DND-41 (cell line): Measurements from ENCODE around the gene SLC6A9.

Experiments used
- ATAC-seq: fragments of 200-7000 bp; cut with Tn5 transposase; 3 replicates; pipeline ENCODE4 v1.9.1; 2021; ENCODE audit warnings: low read depth; ENCODE audit not compliant: insufficient read depth
- DNase-seq: peaks from one replicate; pipeline ENCODE4 v3.0.0-alpha.2; 2020
- H2AFZ ChIP-seq: 2 replicates; pipeline ENCODE4 v1.6.0; 2012; ENCODE audit warnings: low read depth, low read length
- H3K27ac ChIP-seq: 2 replicates; pipeline ENCODE4 v1.5.1; 2012; ENCODE audit warnings: low read length, inconsistent platforms
- H3K27me3 ChIP-seq: fragments of 200-600 bp; sonication (generic); 2 replicates; pipeline ENCODE4 v1.6.0; 2012; ENCODE audit warnings: low read length, mild to moderate bottlenecking, inconsistent platforms; ENCODE audit not compliant: insufficient read depth, poor library complexity
- H3K36me3 ChIP-seq: 2 replicates; pipeline ENCODE4 v1.5.1; 2012; ENCODE audit warnings: low read length, inconsistent platforms; ENCODE audit not compliant: insufficient read depth
- H3K4me1 ChIP-seq: 2 replicates; pipeline ENCODE4 v1.5.1; 2012; ENCODE audit warnings: mild to moderate bottlenecking, low read length; ENCODE audit not compliant: insufficient read depth
- H3K4me2 ChIP-seq: 2 replicates; pipeline ENCODE4 v1.6.0; 2012; ENCODE audit warnings: mild to moderate bottlenecking, moderate library complexity, low read length, inconsistent platforms; ENCODE audit not compliant: insufficient read depth
- H3K4me3 ChIP-seq, 2 experiments: fragments of 200-600 bp in 1 of 2; shearing (Covaris generic) in 1 of 2; 2 replicates each; pipeline ENCODE4 v1.5.1; 2012 to 2016; ENCODE audit warnings: inconsistent platforms in 2 of 2, low read length in 2 of 2, mild to moderate bottlenecking in 2 of 2, low read depth in 1 of 2, moderate library complexity in 1 of 2
- H3K79me2 ChIP-seq: 2 replicates; pipeline ENCODE4 v1.6.0; 2012; ENCODE audit warnings: low read length, inconsistent platforms; ENCODE audit not compliant: insufficient read depth
- H3K9ac ChIP-seq: 2 replicates; pipeline ENCODE4 v1.6.0; 2012; ENCODE audit warnings: low read depth, mild to moderate bottlenecking, inconsistent platforms, low read length, moderate library complexity
- H3K9me3 ChIP-seq: 2 replicates; pipeline ENCODE4 v1.5.1; 2012; ENCODE audit warnings: low read length, moderate library complexity, mild to moderate bottlenecking, inconsistent platforms; ENCODE audit not compliant: insufficient read depth, severe bottlenecking
- H4K20me1 ChIP-seq: 2 replicates; pipeline ENCODE4 v1.6.0; 2012; ENCODE audit warnings: low read length; ENCODE audit not compliant: insufficient read depth
- EZH2 ChIP-seq: IDR thresholded peaks from 3 replicates; pipeline ENCODE4 v1.6.1; 2012; ENCODE audit warnings: borderline replicate concordance, low read depth, mild to moderate bottlenecking, moderate library complexity, low read length, inconsistent platforms; ENCODE audit not compliant: severe bottlenecking
- TF ChIP-seq, protein P1 (sequence below): IDR thresholded peaks from 2 replicates; pipeline ENCODE4 v1.5.1; 2012; ENCODE audit warnings: borderline replicate concordance, low read length, moderate library complexity, mild to moderate bottlenecking; ENCODE audit not compliant: poor library complexity, severe bottlenecking; ENCODE audit errors: extremely low read depth

Gene SLC6A9

DNA sequence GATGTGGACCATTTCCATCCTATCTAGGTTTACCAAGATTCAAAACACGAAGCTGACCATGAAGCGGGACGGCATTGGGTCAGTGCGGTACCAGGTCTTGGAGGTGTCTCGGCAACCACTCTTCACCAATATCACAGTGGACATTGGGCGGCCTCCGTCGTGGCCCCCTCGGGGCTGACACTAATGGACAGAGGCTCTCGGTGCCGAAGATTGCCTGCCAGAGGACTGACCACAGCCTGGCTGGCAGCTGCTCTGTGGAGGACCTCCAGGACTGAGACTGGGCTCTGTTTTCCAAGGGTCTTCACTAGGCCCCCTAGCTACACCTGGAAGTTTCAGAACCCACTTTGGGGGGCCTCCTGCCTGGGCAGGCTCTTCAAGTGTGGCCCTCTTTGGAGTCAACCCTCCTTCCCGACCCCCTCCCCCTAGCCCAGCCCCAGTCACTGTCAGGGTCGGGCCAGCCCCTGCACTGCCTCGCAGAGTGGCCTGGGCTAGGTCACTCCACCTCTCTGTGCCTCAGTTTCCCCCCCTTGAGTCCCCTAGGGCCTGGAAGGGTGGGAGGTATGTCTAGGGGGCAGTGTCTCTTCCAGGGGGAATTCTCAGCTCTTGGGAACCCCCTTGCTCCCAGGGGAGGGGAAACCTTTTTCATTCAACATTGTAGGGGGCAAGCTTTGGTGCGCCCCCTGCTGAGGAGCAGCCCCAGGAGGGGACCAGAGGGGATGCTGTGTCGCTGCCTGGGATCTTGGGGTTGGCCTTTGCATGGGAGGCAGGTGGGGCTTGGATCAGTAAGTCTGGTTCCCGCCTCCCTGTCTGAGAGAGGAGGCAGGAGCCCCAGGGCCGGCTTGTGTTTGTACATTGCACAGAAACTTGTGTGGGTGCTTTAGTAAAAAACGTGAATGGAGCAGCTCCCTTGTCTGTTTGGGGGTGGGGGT lies 40.7 kb downstream of the SLC6A9 start:
- H2AFZ ChIP-seq = peak overlapping the region; percentile 94
- peak overlapping the region; percentile 91 for H3K4me2 ChIP-seq
- peaks cover 20% of the 10 kb centered on the region for H3K4me1 ChIP-seq
- H3K36me3 ChIP-seq = no peaks in the 10 kb centered on the region
- TF ChIP-seq, protein P1, sequence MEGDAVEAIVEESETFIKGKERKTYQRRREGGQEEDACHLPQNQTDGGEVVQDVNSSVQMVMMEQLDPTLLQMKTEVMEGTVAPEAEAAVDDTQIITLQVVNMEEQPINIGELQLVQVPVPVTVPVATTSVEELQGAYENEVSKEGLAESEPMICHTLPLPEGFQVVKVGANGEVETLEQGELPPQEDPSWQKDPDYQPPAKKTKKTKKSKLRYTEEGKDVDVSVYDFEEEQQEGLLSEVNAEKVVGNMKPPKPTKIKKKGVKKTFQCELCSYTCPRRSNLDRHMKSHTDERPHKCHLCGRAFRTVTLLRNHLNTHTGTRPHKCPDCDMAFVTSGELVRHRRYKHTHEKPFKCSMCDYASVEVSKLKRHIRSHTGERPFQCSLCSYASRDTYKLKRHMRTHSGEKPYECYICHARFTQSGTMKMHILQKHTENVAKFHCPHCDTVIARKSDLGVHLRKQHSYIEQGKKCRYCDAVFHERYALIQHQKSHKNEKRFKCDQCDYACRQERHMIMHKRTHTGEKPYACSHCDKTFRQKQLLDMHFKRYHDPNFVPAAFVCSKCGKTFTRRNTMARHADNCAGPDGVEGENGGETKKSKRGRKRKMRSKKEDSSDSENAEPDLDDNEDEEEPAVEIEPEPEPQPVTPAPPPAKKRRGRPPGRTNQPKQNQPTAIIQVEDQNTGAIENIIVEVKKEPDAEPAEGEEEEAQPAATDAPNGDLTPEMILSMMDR = peak; percentile 19
- TF ChIP-seq EZH2 = peak; percentile 41
- H3K27me3 ChIP-seq = peaks cover 13% of the 10 kb centered on the region
- H3K9ac ChIP-seq = peak overlapping the region; percentile 58
- 0 out of 2 replicates have a peak, but pooled peaks cover 7% of the 10 kb centered on the region for H4K20me1 ChIP-seq
- H3K79me2 ChIP-seq = no peaks in the 10 kb centered on the region
- H3K4me3 ChIP-seq = peak overlapping the region in 1 of 2 experiments; percentile 69; a peak in 3 of 4 replicates
- ATAC-seq (peak; percentile 2; the same call in 1 of the 3 replicates), DNase-seq (peak; percentile 11)
- H3K9me3 ChIP-seq = no peaks in the 10 kb centered on the region
- no peak overlapping the region for H3K27ac ChIP-seq

DNA sequence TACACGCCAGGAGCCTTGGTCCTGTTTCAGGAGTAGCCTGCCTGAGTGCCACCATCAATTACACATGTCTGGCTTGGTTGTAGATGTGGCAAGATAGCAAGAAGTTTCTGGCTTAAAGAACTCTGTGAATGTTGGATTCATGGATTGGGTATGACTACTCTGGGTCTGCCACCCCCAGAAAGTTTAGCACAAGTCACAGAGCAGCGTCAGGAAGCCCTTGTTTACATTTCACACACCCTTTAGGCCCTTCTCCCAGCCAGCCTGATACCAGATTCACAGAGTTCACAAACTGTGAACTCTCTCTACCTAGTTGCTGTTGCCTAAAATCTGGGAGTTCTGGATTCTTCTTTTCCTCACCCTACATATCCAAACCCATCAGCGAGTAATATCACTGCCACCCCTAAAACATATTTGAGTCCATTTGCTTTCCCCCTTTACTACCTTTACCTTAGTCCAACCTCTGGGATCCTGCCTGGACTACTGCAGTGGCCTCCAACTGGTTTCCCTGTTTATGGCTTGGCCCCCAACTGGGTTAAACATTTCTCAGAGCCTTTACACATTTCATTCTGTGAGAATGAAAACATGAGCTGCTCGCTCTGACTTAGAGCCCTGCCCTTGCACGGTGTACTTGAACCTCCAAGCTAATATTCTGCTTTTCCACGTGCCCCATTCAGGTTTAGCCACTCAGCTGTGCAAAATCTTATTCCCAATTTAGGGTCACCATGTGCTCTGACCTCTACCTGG lies 43.9 kb downstream of the SLC6A9 start:
- Histone ChIP-seq H3K9me3 (no peaks in the 10 kb centered on the region), H3K4me3 (no peak overlapping the region), H3K4me2 (no peak overlapping the region), H3K27me3 (peaks cover 13% of the 10 kb centered on the region), H3K9ac (no peak overlapping the region), H3K36me3 (no peaks in the 10 kb centered on the region), H3K4me1 (peaks cover 15% of the 10 kb centered on the region), H3K79me2 (no peaks in the 10 kb centered on the region), H3K27ac (no peak overlapping the region), H2AFZ (no peak overlapping the region), H4K20me1 (no peaks in the 10 kb centered on the region)
- TF ChIP-seq, protein P1 = no peak
- DNase-seq (no peak), ATAC-seq (no peak)

DNA sequence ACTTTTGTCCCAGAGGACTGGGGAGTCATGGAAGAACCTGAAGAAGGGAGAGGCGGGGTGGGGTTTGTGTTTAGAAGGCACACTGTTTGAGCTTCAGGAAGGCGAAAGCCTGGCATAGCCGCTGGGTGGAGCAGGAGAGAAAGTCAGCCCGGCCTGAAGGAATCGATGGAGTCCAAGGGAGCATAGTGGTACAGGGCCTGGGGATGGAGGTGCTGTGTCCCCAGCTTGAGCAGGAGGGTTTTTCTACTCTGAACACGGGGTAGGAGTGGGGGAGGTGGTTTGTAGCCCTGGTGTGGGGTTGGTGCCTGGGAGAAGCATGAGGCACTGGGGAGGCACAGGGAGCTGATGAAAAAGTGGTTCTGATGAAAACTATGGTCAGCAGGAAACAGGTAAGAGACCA lies 44.5 kb downstream of the SLC6A9 start:
- Histone ChIP-seq H3K36me3 (no peaks in the 10 kb centered on the region), H3K9me3 (no peaks in the 10 kb centered on the region), H4K20me1 (no peaks in the 10 kb centered on the region), H3K27me3 (peaks cover 13% of the 10 kb centered on the region), H3K4me2 (no peak overlapping the region), H2AFZ (no peak overlapping the region), H3K27ac (no peak overlapping the region), H3K79me2 (no peaks in the 10 kb centered on the region), H3K9ac (no peak overlapping the region), H3K4me3 (no peak overlapping the region), H3K4me1 (peaks cover 9% of the 10 kb centered on the region)
- ATAC-seq = no peak
- DNase-seq = no peak
- TF ChIP-seq EZH2 = no peak
- TF ChIP-seq, protein P1 = no peak
